Measurements from ENCODE around the gene PROM1. TPM values are rescaled to one million over a fixed set of nuclear protein-coding genes. Genes with fewer than 3 reads are reported as not detected.

Gene PROM1
- total RNA-seq, 1 donor from 2014 or later: 2.9 TPM

DNA sequence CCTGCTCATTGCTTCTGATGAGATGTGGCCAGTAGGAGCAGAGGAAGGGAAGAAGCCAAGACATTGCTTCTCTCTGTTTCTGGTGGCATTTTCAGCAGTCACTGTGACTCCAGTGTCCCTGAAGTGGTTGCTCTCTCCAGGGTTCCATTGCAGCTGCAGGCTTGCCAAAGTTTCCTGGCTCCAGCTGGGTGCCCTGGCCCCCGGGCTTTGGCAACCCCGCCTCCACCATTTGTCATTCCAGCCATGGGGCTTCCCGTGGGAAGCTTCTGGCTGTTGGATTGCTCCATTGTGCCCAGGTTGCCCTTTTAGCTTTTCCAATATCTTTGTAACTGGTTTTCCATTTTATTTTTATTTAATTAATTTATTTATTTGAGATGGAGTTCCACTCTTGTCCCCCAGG lies 158.0 kb downstream of the PROM1 start:
- no peak for DNase-seq
- H3K4me3 ChIP-seq: no peak overlapping the region
- no peaks in the 10 kb centered on the region for H3K4me1 ChIP-seq
- no peak for TF ChIP-seq CTCF (IDR thresholded peaks at IDR 0.05; ENCODE audit: borderline replicate concordance)
- H3K36me3 ChIP-seq: no peaks in the 10 kb centered on the region
- H3K27me3 ChIP-seq (ENCODE audit: low read depth): peaks cover 45% of the 10 kb centered on the region
- intact Hi-C loops (cut with micrococcal nuclease): no loop called here
- H3K27ac ChIP-seq (replicated peaks): no peak overlapping the region
- no peaks in the 10 kb centered on the region for H3K9me3 ChIP-seq (replicated peaks)

GRCh38 chr4:15921592-15921932 lies 162.3 kb downstream of the PROM1 start:
- intact Hi-C loops (cut with micrococcal nuclease): no loop called here

DNA sequence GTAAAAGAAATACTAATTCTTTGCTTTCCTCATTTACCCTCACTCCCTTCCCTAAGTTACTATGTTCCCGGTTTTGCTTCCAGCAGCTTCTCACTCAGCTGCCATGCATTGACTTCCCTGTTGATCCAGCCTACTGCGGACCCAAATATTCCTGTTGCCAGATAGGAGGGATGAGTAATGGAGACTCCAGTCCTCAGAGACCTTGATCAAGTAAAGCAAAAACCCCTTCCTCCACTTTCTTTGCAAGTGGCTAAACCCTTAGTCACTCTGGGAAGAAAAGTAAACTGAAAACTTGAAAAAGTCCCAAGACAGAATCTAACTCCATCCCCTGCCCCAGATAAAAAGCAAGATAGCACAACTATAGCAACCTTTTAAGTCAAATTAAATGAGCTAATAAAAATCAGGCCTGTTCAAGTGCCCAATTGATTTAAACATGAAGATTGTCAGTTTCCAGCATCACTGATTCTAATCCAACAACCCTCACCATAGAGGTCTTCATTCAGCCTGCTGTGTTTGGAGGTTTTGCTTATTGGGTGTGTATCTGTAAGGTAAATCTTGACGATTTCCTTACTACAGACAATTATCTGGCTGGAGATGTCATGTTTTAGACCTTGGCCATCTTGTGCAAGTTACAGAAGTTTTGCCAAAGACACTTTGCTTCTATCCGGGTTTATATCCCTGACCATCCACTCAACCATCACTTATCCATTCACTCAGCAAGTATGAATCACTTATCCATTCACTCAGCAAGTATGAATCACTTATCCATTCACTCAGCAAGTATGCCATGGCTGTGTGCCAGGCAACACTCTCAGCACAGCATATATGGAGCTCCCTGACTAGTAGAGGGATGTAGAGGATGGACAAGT lies 162.9 kb downstream of the PROM1 start:
- no peak overlapping the region for H3K27ac ChIP-seq (replicated peaks)
- no peaks in the 10 kb centered on the region for H3K4me1 ChIP-seq
- no peak for TF ChIP-seq CTCF (IDR thresholded peaks at IDR 0.05; ENCODE audit: borderline replicate concordance)
- intact Hi-C loops (cut with micrococcal nuclease): no loop called here
- no peaks in the 10 kb centered on the region for H3K9me3 ChIP-seq (replicated peaks)
- H3K36me3 ChIP-seq: no peaks in the 10 kb centered on the region
- DNase-seq: no peak
- H3K4me3 ChIP-seq: no peak overlapping the region
- peaks cover 70% of the 10 kb centered on the region for H3K27me3 ChIP-seq (ENCODE audit: low read depth)

More at GRCh38 chr4:15921592-15921932, 162.3 kb downstream of the PROM1 start:
- no peak for TF ChIP-seq CTCF (IDR thresholded peaks at IDR 0.05; ENCODE audit: borderline replicate concordance)
- Histone ChIP-seq H3K36me3 (no peaks in the 10 kb centered on the region), H3K4me3 (no peak overlapping the region), H3K4me1 (no peaks in the 10 kb centered on the region), H3K27ac (replicated peaks) (no peak overlapping the region), H3K27me3 (ENCODE audit: low read depth) (peaks cover 70% of the 10 kb centered on the region), H3K9me3 (replicated peaks) (no peaks in the 10 kb centered on the region)
- DNase-seq: no peak

GRCh38 chr4:15918484-15919129 lies 165.2 kb downstream of the PROM1 start:
- no peaks in the 10 kb centered on the region for H3K36me3 ChIP-seq
- no peaks in the 10 kb centered on the region for H3K9me3 ChIP-seq (replicated peaks)
- peaks cover 60% of the 10 kb centered on the region for H3K27me3 ChIP-seq (ENCODE audit: low read depth)
- DNase-seq: no peak
- intact Hi-C loops (cut with micrococcal nuclease): no loop called here
- H3K27ac ChIP-seq (replicated peaks): no peak overlapping the region
- no peaks in the 10 kb centered on the region for H3K4me1 ChIP-seq
- TF ChIP-seq CTCF (IDR thresholded peaks at IDR 0.05; ENCODE audit: borderline replicate concordance): no peak
- H3K4me3 ChIP-seq: no peak overlapping the region

Other genes starting within 250 kb of the PROM1 start
- gene FGFBP1, start 145.3 kb downstream of the PROM1 start, total RNA-seq: not detected
- gene FGFBP2, start 120.8 kb downstream of the PROM1 start, total RNA-seq: 1.2 TPM
- 35.3 TPM for gene TAPT1, start 142.4 kb upstream of the PROM1 start, total RNA-seq

Measured in left ventricle myocardium inferior (tissue), 1 donor.